GM18951 (cell line): ENCODE results near the gene GRID2IP.

ENCODE experiments used
- POLR2A ChIP-seq: IDR thresholded peaks from 4 replicates; pipeline ENCODE4 v1.6.1; 2011; ENCODE audit warnings: mild to moderate bottlenecking; ENCODE audit not compliant: insufficient read length, insufficient read depth; ENCODE audit errors: extremely low read depth
- in situ Hi-C: fragments of 300-500 bp; cut with MboI; formaldehyde crosslinking; loops from one replicate; pipeline ENCODE4 v1.12.0; 2022; ENCODE audit warnings: low sequenced_read_pairs, mixed read lengths, inconsistent platforms; ENCODE audit not compliant: unreplicated experiment

The GRID2IP gene

GRCh38 chr7:6546498-6547251 is 4.6 kb downstream of the GRID2IP start:
- no peak for TF ChIP-seq POLR2A

GRCh38 chr7:6545398-6546126 is 5.7 kb downstream of the GRID2IP start:
- in situ Hi-C loops = no loop called here
- TF ChIP-seq POLR2A = no peak

More at GRCh38 chr7:6546498-6547251, 4.6 kb downstream of the GRID2IP start:
- in situ Hi-C loops = no loop called here

GRCh38 chr7:6542368-6542767 is 8.9 kb downstream of the GRID2IP start:
- TF ChIP-seq POLR2A = no peak
- in situ Hi-C loops = no loop called here

GRCh38 chr7:6536262-6537260 is 14.7 kb downstream of the GRID2IP start:
- no peak for TF ChIP-seq POLR2A
- in situ Hi-C loops = no loop called here

GRCh38 chr7:6533893-6534495 is 17.3 kb downstream of the GRID2IP start:
- in situ Hi-C loops = no loop called here
- no peak for TF ChIP-seq POLR2A

- no peak for TF ChIP-seq POLR2A
- in situ Hi-C loops = no loop called here
Observed at GRCh38 chr7:6532516-6532915, 18.7 kb downstream of the GRID2IP start.

- in situ Hi-C loops = no loop called here
Observed at GRCh38 chr7:6531492-6532279, 19.6 kb downstream of the GRID2IP start.

GRCh38 chr7:6530626-6531491 is 20.4 kb downstream of the GRID2IP start:
- in situ Hi-C loops = no loop called here
- TF ChIP-seq POLR2A = no peak

More at GRCh38 chr7:6531492-6532279, 19.6 kb downstream of the GRID2IP start:
- no peak for TF ChIP-seq POLR2A

- no peak for TF ChIP-seq POLR2A
- in situ Hi-C loops = no loop called here
Observed at GRCh38 chr7:6529643-6530042, 21.6 kb downstream of the GRID2IP start.

- in situ Hi-C loops = no loop called here
- no peak for TF ChIP-seq POLR2A
Observed at GRCh38 chr7:6528401-6529130, 22.7 kb downstream of the GRID2IP start.
